ENCODE measurements around the gene EMC9. TPM values are rescaled to one million over a fixed set of nuclear protein-coding genes. Genes with fewer than 3 reads are reported as not detected.

The EMC9 gene
- total and polyA plus RNA-seq, 2 of the 8 experiments (the other 6 are each of a cell fraction or from before 2014, with no cell fraction given) = 38.4 to 47.2 TPM

GRCh38 chr14:24122416-24122815, 19.0 kb downstream of the EMC9 start:
- Histone ChIP-seq H3K23ac (ENCODE audit: insufficient read length) (no peak overlapping the region), H3K27ac (ENCODE audit: low read depth, low read length) (no peak overlapping the region), H3K79me1 (ENCODE audit: low read depth, low read length) (no peaks in the 10 kb centered on the region), H4K20me1 (replicated peaks in 1 of 2; ENCODE audit: control insufficient read depth in 1 of 2, insufficient read depth in 2 of 2, low read length in 2 of 2) (peaks cover 0 to 3% of the 10 kb centered on the region in 2 experiments), H2BK15ac (ENCODE audit: low read length) (no peak overlapping the region), H3K56ac (replicated peaks; ENCODE audit: insufficient read length, low read depth, low read length) (no peak overlapping the region), H4K8ac (ENCODE audit: extremely low read depth, insufficient read depth, low read length) (no peak overlapping the region), H3K79me2 (ENCODE audit: control insufficient read depth in 1 of 2, insufficient read depth in 2 of 2, low read length in 2 of 2) (no peaks in the 10 kb centered on the region), H3K4ac (replicated peaks; ENCODE audit: insufficient read length, low read depth, low read length) (no peak overlapping the region), H3K4me2 (ENCODE audit: insufficient read depth in 1 of 2, low read depth in 2 of 2, low read length in 2 of 2) (no peak overlapping the region), H3K36me3 (ENCODE audit: control insufficient read depth in 2 of 4, insufficient read depth in 4 of 4, low read length in 3 of 4) (peaks cover 14 to 39% (median 32%) of the 10 kb centered on the region in 4 experiments), H2AK5ac (ENCODE audit: low read depth, low read length) (no peak overlapping the region), H3K23me2 (ENCODE audit: low read depth, low read length) (no peaks in the 10 kb centered on the region), H3K14ac (ENCODE audit: insufficient read length) (no peak overlapping the region), H3K4me1 (replicated peaks in 1 of 4; ENCODE audit: control insufficient read depth in 3 of 4, insufficient read depth in 4 of 4, low read length in 3 of 4) (no peaks in the 10 kb centered on the region), H3K18ac (ENCODE audit: extremely low read depth, low read length) (no peak overlapping the region), H3K9me3 (ENCODE audit: insufficient read depth in 2 of 2, low read depth in 1 of 2, low read length in 1 of 2) (no peaks in the 10 kb centered on the region), H4K91ac (replicated peaks; ENCODE audit: insufficient read length, low read length) (no peak overlapping the region), H2BK120ac (replicated peaks; ENCODE audit: low read depth, low read length) (no peak overlapping the region), H2AFZ (ENCODE audit: low read length) (no peak overlapping the region), H3K4me3 (ENCODE audit: extremely low read depth in 1 of 4, insufficient read depth in 2 of 4, low read depth in 3 of 4, low read length in 4 of 4) (no peak overlapping the region), H3K9ac (replicated peaks in 1 of 4; ENCODE audit: extremely low read depth in 1 of 4, low read depth in 3 of 4, low read length in 3 of 4) (no peak overlapping the region), H2BK12ac (ENCODE audit: low read depth, low read length) (no peak overlapping the region), H2BK20ac (ENCODE audit: low read length) (no peak overlapping the region), H4K5ac (ENCODE audit: insufficient read length, low read depth, low read length) (no peak overlapping the region), H3K27me3 (replicated peaks in 1 of 4; ENCODE audit: control insufficient read depth in 3 of 4, extremely low read depth in 1 of 4, insufficient read depth in 3 of 4, low read length in 3 of 4) (no peaks in the 10 kb centered on the region), H2BK5ac (ENCODE audit: low read depth, low read length) (no peak overlapping the region)
- no peak for TF ChIP-seq ZNF274 (IDR thresholded peaks at IDR 0.05; ENCODE audit: borderline replicate concordance, extremely low read depth, low read length)
- no peak for TF ChIP-seq KDM4A (IDR thresholded peaks at IDR 0.05; ENCODE audit: low read depth, low read length, severe bottlenecking)
- TF ChIP-seq RXRA (IDR thresholded peaks at IDR 0.05; ENCODE audit: insufficient read depth, low read depth, low read length) = no peak
- TF ChIP-seq EZH2 (IDR thresholded peaks at IDR 0.05; ENCODE audit: low read depth, low read length, severe bottlenecking) = no peak
- TF ChIP-seq TAF7 (optimal IDR thresholded peaks at IDR 0.05; ENCODE audit: borderline replicate concordance, low read depth, low read length) = no peak
- TF ChIP-seq CTBP2 (IDR thresholded peaks at IDR 0.05; ENCODE audit: borderline replicate concordance, insufficient read depth, insufficient read length, low read length) = no peak
- TF ChIP-seq SIX5 (IDR thresholded peaks at IDR 0.05; ENCODE audit: low read depth, low read length) = no peak
- 94% methylated on average over 3 of the region's 4 CpGs; no CpG with 5 or more reads in 1 of the 2 experiments for WGBS, 2 experiments (ENCODE audit: extremely low coverage in 1 of 2, insufficient coverage in 1 of 2, insufficient read length in 1 of 2, insufficient replicate concordance in 2 of 2, low coverage in 1 of 2, low lambda C conversion rate in 2 of 2, missing lambda C conversion rate in 1 of 2)
- FAIRE-seq (no peak), DNase-seq (ENCODE audit: low read depth in 1 of 2, low spot score in 2 of 2) (no peak)
- POLR2A ChIA-PET (ENCODE audit: partially characterized antibody) = interaction anchor here (0.8 to 11.1 kb wide), 8 partner anchors 6 to 84 kb away, joined by 3 to 96 read pairs (median 6); partner anchors contain the start of genes DCAF11, FITM1 and NRL
- CTCF ChIA-PET (ENCODE audit: partially characterized antibody) = interaction anchor here (0.8 to 1.6 kb wide), 2 partner anchors 15 to 32 kb away, joined by 3 to 4 read pairs; no protein-coding TSS in a partner anchor

Measured in H1 (cell line).